ENCODE data around the gene IFT88. TPM values are rescaled to one million over a fixed set of nuclear protein-coding genes. Genes with fewer than 3 reads are reported as not detected.

The IFT88 gene
- total RNA-seq, 1 donor from 2014 or later, result 5.9 TPM

DNA sequence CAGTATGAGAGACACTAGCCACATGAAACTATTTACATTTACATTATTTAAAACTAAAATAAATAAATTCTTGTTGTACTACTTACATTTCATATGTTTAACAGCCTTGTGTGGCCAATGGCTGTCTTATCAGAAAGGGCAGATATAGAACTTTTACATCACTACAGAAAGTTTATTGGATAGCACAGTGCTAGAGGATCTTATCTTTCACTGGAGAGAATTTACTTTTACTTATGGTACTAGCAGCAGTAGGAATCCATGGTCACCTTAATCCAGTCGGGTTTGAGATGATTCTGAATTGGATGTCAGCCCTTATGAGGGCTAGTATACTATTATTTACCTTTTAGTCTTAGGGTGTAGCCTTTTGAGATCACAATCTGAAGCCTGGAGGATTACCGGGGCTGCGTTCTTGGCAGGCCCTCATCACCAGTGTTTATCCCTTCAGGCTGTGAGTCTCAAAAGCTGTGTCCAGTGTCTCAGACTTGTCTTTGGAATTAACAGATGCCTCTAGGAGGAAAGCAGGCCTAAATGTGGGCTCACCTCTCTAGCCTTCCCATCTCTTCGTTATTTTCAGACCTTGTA, 21.7 kb downstream of the IFT88 start:
- TF ChIP-seq, protein P1, sequence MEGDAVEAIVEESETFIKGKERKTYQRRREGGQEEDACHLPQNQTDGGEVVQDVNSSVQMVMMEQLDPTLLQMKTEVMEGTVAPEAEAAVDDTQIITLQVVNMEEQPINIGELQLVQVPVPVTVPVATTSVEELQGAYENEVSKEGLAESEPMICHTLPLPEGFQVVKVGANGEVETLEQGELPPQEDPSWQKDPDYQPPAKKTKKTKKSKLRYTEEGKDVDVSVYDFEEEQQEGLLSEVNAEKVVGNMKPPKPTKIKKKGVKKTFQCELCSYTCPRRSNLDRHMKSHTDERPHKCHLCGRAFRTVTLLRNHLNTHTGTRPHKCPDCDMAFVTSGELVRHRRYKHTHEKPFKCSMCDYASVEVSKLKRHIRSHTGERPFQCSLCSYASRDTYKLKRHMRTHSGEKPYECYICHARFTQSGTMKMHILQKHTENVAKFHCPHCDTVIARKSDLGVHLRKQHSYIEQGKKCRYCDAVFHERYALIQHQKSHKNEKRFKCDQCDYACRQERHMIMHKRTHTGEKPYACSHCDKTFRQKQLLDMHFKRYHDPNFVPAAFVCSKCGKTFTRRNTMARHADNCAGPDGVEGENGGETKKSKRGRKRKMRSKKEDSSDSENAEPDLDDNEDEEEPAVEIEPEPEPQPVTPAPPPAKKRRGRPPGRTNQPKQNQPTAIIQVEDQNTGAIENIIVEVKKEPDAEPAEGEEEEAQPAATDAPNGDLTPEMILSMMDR (IDR thresholded peaks at IDR 0.05), result no peak
- no peaks in the 10 kb centered on the region for H3K27me3 Mint-ChIP-seq (ENCODE audit: low read depth)
- H3K27ac Mint-ChIP-seq (ENCODE audit: unreplicated experiment), result no peak overlapping the region
- DNase-seq (ENCODE audit: low spot score), result no peak
- H3K9me3 Mint-ChIP-seq (ENCODE audit: low read depth), result peaks cover 13% of the 10 kb centered on the region
- H3K36me3 Mint-ChIP-seq (ENCODE audit: low read depth), result peaks cover 13% of the 10 kb centered on the region
- H3K4me3 Mint-ChIP-seq (ENCODE audit: unreplicated experiment), result no peak overlapping the region
- peaks cover 5% of the 10 kb centered on the region for H3K4me1 Mint-ChIP-seq (ENCODE audit: low read depth)

DNA sequence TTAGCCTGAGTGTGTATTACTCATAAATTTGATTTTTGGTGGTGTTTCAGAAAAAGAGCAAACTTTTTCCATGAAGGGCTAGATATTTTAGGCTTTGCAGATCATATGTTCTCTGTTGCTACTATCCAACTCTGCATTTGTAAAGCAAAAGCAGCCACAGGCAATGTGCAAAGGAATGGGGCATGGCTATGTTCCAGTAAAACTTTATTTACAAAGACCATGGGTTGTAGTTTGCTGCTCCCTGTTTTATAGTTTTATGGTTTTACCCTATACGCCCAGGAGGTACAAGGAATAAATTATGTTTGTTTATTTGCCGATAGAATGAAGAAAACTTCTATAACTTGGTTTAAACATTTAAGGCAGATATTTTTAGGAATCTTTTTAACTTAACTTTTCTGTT, 23.6 kb downstream of the IFT88 start:
- Mint-ChIP-seq H3K36me3 (ENCODE audit: low read depth) (peaks cover 2% of the 10 kb centered on the region), H3K27me3 (ENCODE audit: low read depth) (no peaks in the 10 kb centered on the region), H3K4me3 (ENCODE audit: unreplicated experiment) (no peak overlapping the region), H3K27ac (ENCODE audit: unreplicated experiment) (no peak overlapping the region), H3K4me1 (ENCODE audit: low read depth) (peaks cover 5% of the 10 kb centered on the region), H3K9me3 (ENCODE audit: low read depth) (peaks cover 5% of the 10 kb centered on the region)
- TF ChIP-seq, protein P1 (IDR thresholded peaks at IDR 0.05), result no peak
- no peak for DNase-seq (ENCODE audit: low spot score)

DNA sequence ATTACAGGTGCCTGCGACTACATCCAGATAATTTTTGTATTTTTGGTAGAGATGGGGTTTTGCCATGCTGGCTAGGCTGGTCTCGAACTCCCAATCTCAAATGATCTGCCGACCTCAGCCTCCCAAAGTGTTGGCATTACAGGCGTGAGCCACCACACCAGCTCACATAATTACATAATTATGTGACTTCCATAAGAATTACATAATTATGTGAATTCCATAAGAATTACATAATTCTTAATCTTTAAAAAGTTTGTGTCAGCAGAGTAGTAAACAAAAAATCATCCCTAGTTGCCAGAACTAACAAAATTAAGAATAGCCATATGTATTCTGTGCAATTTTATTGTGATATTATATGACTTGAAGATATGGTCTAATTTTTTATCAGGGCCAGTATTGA, 25.6 kb downstream of the IFT88 start:
- DNase-seq (ENCODE audit: low spot score), result no peak
- H3K4me3 Mint-ChIP-seq (ENCODE audit: unreplicated experiment), result no peak overlapping the region
- TF ChIP-seq, protein P1 (IDR thresholded peaks at IDR 0.05), result no peak

DNA sequence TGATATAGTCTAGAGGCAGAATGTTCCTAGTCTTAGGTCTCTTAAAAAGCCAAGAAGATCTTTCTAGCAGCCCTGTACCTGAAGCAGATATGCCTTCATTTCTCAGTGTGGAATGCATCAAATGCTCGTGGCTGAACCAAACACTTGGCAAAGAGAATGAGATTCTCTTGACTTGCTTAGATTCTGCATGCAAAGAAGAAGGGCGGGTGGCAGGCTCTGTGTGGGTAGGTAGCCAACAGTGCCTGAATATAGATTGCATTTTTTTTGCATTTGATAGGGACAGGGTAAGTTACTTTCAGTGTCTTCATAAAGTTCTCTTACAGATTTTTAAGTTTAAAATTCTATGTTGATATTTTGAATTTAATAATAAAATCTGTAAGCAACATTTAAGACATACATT, 27.3 kb downstream of the IFT88 start:
- Mint-ChIP-seq H3K9me3 (ENCODE audit: low read depth) (no peaks in the 10 kb centered on the region), H3K36me3 (ENCODE audit: low read depth) (peaks cover 2% of the 10 kb centered on the region), H3K4me1 (ENCODE audit: low read depth) (peaks cover 5% of the 10 kb centered on the region), H3K27ac (ENCODE audit: unreplicated experiment) (no peak overlapping the region), H3K4me3 (ENCODE audit: unreplicated experiment) (no peak overlapping the region), H3K27me3 (ENCODE audit: low read depth) (no peaks in the 10 kb centered on the region)
- TF ChIP-seq, protein P1 (IDR thresholded peaks at IDR 0.05), result no peak
- DNase-seq (ENCODE audit: low spot score), result no peak

More for the DNA sequence above, 25.6 kb downstream of the IFT88 start:
- H3K27me3 Mint-ChIP-seq (ENCODE audit: low read depth), result no peaks in the 10 kb centered on the region
- H3K9me3 Mint-ChIP-seq (ENCODE audit: low read depth), result peaks cover 4% of the 10 kb centered on the region
- H3K4me1 Mint-ChIP-seq (ENCODE audit: low read depth), result peaks cover 5% of the 10 kb centered on the region
- H3K27ac Mint-ChIP-seq (ENCODE audit: unreplicated experiment), result no peak overlapping the region
- H3K36me3 Mint-ChIP-seq (ENCODE audit: low read depth), result peaks cover 3% of the 10 kb centered on the region

DNA sequence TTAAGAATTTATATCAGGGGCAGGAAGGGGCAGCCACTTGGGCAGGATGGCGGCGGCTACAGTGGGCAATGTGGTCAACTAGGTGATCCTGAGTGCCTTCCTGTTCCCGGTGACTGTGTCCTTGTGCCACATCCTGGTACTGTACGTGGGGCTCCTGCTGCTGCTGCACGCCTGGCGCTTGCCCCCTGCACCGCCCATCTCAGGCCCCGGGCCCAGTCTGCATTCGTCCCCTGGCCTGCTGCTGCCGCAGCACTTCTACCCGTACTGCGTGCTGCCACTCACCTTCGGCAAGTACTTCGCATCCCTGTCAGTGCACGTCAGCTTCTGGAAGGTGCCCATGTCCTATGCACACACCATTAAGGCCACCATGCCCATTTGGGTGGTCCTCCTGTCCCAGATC, 40.1 kb downstream of the IFT88 start:
- H3K27ac Mint-ChIP-seq (ENCODE audit: unreplicated experiment), result no peak overlapping the region
- DNase-seq (ENCODE audit: low spot score), result no peak
- H3K9me3 Mint-ChIP-seq (ENCODE audit: low read depth), result no peaks in the 10 kb centered on the region
- H3K27me3 Mint-ChIP-seq (ENCODE audit: low read depth), result no peaks in the 10 kb centered on the region
- TF ChIP-seq, protein P1 (IDR thresholded peaks at IDR 0.05), result no peak
- peaks cover 9% of the 10 kb centered on the region for H3K4me1 Mint-ChIP-seq (ENCODE audit: low read depth)
- peaks cover 9% of the 10 kb centered on the region for H3K36me3 Mint-ChIP-seq (ENCODE audit: low read depth)
- H3K4me3 Mint-ChIP-seq (ENCODE audit: unreplicated experiment), result no peak overlapping the region
